ENCODE measurements around the gene CSNK1A1.

DNA sequence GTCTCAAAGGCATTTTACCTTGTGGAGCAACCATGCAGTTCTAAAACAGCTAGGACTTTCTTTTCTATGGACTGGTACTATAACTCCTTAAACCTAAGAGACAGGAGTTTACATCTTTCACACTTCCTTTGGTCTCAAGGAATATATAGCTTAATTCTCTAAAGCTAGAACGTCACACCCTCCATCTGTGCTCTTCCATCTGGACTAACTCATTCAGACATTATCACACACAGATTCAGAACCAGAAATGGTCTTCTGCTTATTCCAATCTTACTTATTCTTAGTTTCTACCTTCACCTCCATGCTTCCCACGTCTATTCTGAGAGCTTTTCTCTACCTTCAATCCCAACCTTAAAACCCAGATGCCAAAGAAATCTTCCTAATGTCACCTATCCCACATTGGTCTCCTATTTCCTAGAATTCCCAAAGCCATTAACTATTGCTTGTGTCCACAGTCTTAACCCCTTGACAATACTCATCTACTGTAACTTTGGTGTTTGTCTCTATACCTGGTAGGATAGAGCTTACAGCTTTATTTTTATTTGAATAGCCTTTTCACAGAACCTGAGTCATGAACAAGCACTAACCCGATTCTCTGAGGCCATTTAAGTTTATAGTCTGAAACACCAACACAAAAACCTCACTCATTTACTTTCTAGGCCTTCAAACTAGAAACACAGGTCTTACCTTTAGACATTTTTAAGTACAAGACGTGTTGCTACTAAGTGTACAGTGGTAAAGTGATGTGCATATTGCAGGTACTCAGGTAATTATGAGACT is 22.8 kb downstream of the CSNK1A1 start:
- TF ChIP-seq EP300 (IDR thresholded peaks at IDR 0.05), result no peak
- no peak for TF ChIP-seq POLR2A (IDR thresholded peaks at IDR 0.05)
- TF ChIP-seq CTCF (IDR thresholded peaks at IDR 0.05), result no peak
